Measurements from ENCODE around the gene PLA1A. TPM values are rescaled to one million over a fixed set of nuclear protein-coding genes. Genes with fewer than 3 reads are reported as not detected.
"Not testable (repeated sequence)": the region's sequence is repeated elsewhere in the genome, so short reads cannot be mapped to it uniquely, and the experiment has no call there.

The PLA1A gene
- total RNA-seq, 1 donor from 2014 or later = 5.1 TPM

DNA sequence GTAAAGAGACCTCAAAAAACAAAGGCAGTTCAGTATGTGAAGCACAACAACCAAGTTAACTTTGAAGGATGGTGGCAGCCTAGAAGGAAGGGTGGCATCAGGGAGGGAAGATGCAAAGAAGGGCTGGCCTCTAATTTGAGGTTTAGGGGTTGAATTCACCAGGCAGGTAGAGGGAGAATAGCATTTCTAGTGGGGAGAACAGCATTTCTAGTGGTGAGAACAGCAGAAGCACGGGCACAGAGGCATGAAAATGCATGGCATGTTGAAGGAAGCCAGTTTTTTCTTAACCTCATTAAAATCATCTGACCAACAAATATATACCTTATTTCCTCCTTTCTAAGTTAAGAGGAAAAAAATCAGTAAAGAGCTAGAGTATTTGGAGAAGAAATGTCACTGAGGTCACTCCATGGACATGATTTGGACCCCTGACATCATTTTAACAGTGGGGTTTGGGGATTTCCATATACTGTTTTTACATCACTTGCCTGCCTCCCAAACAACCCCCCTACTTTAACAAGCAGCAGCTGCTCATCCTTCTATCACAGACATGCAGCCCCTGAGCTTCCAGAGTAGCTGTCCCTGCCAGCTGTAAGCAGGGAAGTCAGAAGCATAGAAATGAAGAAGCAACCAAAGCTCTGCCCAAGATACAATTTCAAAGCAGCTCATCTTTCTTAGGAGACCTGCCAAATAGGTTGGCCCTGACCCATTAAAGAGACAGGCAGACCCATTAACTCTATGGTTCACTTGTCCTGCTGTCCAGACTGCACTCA lies 65.1 kb downstream of the PLA1A start:
- no peak for DNase-seq (ENCODE audit: low read depth)

DNA sequence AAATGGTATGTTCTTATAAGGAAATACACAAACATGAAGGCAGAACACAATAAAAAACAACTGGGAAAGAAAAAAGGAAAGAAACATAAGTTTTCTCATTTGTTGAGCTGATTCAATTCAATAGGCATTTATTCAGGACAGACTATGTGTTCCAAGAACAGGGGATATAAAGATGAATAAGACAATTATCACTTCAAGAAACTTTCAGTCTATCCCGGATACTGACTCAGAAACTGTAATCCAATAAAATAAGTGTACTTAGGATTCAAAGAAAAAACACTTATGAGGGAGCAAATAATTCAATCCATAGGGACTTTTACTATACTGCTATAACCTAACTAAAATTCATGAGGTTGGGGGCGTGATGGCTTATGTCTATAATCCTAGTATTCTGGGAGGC lies 66.2 kb downstream of the PLA1A start:
- DNase-seq (ENCODE audit: low read depth) = no peak

DNA sequence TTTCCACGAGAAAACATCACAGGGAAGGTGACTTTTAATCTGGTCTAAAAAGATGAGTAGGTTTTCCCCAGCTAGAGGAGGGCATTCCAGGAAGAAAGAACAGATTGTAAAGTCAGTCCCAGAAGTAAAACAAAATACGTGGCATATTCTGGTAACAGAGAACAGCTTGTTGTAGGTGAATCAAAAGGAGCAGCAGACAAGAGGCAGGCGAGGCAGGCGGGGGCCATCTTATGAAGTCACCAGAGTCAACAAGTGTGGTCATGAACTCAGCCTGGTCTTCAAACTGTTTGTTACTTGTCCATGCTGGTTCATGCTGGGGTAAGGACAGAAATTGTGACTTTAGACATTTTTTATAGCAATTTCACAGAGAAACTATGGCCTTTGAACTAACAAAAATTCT lies 66.7 kb downstream of the PLA1A start:
- no peak for DNase-seq (ENCODE audit: low read depth)

DNA sequence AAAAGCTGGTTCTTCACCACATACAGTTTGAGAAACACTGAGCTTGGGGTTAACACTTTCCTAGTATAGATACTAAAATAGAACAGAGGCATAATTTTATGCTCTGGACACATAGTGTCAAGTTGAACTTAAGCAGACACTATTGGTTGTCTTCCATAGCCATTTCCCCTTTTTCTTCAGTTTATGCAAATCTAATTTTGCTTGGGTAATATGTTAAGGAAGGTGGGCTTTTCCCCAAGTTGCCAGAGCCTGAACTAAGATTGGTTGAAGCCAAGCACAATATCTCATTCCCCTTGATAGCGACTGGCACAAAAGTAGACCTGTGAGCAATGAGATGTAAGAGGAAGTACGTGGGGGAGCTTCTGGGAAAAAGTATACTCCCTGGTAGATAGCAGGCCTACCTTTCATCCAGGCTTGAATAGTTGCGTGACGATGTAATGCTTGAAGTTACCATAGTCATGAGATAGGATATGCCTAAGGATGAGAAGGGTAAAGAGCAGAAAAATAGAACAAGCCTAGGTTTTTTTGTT lies 67.2 kb downstream of the PLA1A start:
- no peak for DNase-seq (ENCODE audit: low read depth)

DNA sequence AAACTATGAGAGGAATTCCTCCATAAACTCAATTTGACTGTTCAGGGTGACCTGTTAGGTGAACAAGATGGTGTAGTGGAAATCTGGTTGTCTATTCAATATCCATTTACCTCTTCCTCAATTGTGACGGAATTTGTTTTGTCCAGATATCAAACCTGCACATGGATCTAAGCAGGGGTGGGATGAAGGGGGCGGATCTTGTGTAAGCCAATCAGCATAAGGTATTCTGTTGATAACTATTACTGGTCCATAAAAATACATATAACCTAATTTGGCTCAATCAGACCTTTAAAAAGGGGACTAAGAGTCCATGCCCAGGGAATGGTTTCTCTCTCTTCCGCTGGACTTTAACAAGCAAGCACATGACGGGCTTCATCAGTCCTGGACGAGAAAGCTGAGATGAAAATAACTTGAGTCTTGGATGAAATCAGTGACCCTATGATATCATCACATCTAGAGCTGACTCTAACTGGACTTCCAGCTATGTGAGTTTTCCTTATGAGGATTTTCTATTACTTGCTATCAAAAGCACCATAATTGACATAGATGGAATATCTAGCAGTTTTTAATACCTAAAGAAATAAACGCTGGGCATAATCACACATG lies 68.4 kb downstream of the PLA1A start:
- DNase-seq (ENCODE audit: low read depth) = no peak

DNA sequence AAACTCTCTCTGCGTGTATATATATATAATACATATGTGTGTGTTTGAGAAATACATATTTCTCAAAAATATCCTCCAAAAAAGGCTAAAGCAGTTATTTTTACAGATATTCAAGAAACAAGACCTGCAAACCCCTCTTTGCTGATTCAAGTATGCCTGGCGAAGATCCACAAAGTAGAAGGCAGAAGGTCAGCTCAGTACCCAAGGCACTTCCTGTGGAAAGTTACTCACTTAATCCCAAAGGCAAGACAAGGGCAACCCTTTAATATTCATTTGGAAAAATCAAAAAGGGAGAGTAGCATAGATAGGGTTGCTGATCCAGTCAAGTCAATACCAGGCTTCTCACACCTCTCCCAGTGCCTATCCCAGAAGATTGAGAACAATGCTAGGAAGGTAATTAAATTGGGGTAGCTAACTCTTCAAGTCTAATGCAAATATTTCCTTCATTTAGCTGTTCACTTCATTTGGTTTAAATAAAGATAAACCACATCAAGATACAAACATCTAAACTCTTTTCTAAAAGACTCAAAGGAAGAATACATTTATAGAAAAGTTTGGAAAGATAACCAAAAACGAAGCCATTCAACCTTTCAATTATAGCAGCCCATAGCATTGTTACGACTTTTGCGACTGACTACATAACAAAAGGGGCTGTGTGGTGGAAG lies 72.4 kb downstream of the PLA1A start:
- peak; percentile 16 for DNase-seq (ENCODE audit: low read depth)

DNA sequence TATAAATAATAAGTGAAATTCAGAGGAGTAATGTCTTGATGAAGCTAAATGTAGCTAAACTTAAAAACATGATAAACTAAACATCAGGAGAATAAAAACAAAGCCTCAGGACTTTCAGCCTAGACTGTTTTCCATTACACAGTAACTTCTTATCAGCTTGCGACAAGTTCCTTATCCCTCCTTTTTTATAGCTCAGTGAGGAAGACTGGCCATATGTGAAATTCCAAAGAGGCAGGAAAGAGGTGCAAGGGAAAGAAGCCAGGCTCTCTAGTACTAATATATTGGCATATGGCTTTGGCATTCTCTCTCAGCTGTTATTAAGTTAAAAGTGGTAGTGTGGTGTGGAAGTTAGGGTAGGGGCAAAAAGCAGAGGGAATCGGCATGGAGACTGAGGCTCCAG lies 75.1 kb downstream of the PLA1A start:
- DNase-seq (ENCODE audit: low read depth) = no peak

DNA sequence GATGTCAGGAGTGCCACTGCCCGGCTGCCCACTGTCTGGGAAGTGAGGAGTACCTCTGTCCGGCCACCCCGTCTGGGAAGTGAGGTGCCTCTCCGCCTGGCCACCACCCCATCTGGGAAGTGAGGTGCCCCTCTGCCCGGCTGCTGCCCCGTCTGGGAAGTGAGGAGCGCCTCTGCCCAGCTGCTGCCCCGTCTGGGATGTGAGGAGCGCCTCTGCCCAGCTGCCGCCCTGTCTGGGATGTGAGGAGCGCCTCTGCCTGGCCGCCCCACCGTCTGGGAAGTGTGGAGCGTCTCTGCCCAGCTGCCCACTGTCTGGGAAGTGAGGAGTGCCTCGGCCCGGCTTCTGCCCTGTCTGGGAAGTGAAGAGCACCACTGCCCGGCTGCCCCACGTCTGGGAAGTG lies 76.2 kb downstream of the PLA1A start:
- DNase-seq (ENCODE audit: low read depth) = no peak

DNA sequence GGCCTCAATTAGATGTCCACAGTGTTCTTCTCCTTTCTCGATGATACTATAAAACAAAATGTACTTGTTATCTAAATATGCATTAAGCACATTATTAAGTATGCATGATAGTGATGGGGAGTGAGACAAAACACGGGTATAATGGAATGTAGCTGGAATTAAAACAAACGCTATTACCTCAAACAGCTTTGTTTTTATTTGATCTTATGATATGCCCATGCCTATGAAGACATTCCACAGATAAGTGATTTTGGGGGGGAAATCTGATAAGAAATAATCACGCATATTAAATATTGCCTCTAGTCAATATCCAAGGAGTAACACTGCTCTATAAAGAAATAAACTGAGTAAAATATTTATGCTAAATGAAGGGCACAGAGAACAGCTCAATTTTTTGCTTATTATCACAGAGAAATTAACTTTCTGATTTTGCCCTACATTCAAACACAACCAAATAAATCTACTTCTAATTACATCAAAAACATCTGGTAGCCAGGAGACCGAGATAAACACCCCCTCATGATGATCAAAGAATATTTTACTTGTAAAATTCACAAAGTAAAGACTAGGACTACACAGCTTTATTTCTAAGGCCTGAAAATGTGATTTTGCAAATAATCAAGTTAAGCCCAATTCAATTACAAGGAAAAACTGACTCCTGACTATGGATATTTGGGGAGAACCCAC lies 77.6 kb downstream of the PLA1A start:
- no peak for DNase-seq (ENCODE audit: low read depth)

DNA sequence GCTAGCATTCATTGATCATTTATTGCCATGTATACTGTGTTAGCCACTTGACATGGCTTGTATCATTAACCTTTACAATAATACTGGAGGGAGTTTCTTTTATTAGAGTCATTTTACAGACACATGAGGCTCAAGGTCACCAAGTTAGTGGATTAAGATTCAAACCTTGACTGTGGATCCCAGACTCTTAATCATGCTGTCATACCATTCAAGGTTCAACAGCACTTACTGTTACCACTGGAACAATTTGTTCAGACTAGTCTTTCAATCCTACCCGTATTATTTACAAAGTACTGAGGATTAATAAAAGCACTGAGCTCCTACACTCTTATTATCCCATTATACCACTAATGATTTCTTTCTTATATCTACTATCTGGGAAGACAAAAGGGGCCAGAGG lies 78.3 kb downstream of the PLA1A start:
- DNase-seq (ENCODE audit: low read depth) = peak; percentile 8

DNA sequence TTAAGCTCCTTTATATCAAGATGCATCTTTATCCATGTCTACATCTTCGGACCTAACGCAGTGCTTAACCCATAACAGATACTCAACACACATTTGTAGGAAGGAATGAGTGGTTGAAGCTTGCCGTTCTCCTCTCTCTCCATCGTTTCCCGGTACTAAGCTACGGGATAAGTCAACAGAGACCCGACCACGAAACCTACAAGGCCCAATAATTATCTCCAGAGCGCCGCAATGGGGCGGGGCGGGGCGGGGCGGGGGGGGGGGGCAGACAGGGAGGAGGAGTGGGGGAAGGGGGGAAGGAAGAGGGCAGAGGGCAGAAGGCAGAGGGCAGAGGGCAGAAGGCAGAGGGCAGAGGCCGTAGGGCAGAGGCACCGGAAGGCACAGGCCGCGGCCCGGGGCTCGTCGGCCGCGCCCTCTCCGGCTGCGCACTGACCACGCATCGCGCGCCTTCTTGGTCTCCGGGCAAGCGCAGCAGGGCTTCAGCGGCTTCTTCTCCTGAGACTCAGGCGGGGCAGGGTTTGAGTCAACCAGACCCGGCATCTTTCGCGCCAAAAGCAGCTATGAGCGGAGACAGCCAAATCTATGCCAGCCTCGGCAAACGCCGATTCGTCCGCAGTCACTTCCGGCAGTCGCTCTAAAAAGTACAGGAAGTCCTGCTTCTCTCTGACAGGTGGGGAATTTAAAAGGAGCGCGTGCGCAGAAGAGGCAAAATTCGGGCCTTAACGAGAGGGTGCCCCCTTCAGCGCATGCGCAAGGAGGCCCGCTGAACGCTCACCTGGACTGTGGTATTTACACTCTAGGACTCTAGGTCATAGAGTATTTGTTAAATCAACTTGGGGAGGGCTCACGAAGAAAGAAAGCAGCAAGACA lies 79.3 kb downstream of the PLA1A start, which contains the start of gene COX17:
Gene COX17 (minus strand): TSS at position 636 of the 870 bp plus-strand sequence. CDS start 96 bp downstream, at position 540.
- peak; percentile 97 for DNase-seq (ENCODE audit: low read depth)

DNA sequence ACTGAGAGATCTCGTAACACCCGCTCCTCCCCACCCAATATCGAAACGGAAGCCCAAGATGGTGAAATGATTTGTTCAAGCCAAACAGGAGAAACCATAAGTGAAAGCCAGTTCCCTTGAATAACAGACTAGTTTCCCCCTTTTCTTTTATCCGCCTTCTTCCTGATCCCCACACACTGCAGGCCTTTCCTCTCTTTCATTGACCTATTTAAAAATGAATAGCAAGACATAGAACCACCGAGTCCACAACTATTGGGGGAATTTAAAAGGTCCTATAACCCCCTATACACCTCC lies 79.9 kb downstream of the PLA1A start:
- DNase-seq (ENCODE audit: low read depth) = no peak

DNA sequence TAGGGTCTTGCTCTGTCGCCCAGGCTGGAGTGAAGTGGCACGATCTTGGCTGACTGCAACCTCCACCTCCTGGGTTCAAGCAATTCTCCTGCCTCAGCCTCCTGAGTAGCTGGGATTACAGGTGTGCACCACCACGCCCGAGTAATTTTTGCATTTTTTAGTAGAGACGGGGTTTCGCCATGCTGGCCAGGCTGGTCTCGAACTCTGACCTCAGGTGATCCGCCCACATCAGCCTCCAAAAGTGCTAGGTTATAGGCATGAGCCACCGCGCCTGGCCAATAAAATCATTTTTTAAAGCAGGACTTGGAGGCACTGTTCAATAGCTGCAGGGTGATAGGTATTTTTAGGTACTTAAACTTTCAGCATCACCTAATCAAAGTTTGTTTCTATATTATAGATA lies 80.5 kb downstream of the PLA1A start:
- not testable (repeated sequence) for DNase-seq (ENCODE audit: low read depth)

Other genes with a start within 250 kb of the PLA1A start
- 30.0 and 36.1 TPM in 2 replicates for gene TMEM39A, start 134.3 kb upstream of the PLA1A start, total RNA-seq
- 14.8 and 25.2 TPM in 2 replicates for gene POGLUT1, start 128.9 kb upstream of the PLA1A start, total RNA-seq
- 57.7 and 79.2 TPM in 2 replicates for gene TIMMDC1, start 99.3 kb upstream of the PLA1A start, total RNA-seq
- not detected in 2 replicates for gene CD80, start 38.3 kb upstream of the PLA1A start, total RNA-seq
- gene ADPRH, start 18.4 kb upstream of the PLA1A start, total RNA-seq = 6.6 and 7.8 TPM in 2 replicates
- 0.40 TPM in 1 of 2 replicates, not detected in the other for gene POPDC2, start 62.7 kb downstream of the PLA1A start, total RNA-seq
- 7.3 and 11.4 TPM in 2 replicates for gene COX17, start 79.5 kb downstream of the PLA1A start, total RNA-seq
- gene CFAP91, start 105.1 kb downstream of the PLA1A start, total RNA-seq = 0.52 and 5.0 TPM in 2 replicates
- 0.20 TPM in 1 of 2 replicates, not detected in the other for gene NR1I2, start 184.2 kb downstream of the PLA1A start, total RNA-seq

All from renal cortical epithelial cell (primary cell).